Measurements from ENCODE around the gene MZT2B. TPM values are rescaled to one million over a fixed set of nuclear protein-coding genes. Genes with fewer than 3 reads are reported as not detected.

Gene MZT2B
- total and polyA plus RNA-seq, 2 of the 8 experiments (the other 6 are each of a cell fraction or from before 2014, with no cell fraction given) = 90.3 to 151 TPM

GRCh38 chr2:130162968-130163367 lies 19.1 kb upstream of the MZT2B start:
- Histone ChIP-seq H2AK5ac (ENCODE audit: low read depth, low read length) (no peak overlapping the region), H3K27me3 (replicated peaks in 1 of 4; ENCODE audit: control insufficient read depth in 3 of 4, extremely low read depth in 1 of 4, insufficient read depth in 3 of 4, low read length in 3 of 4) (no peaks in the 10 kb centered on the region), H4K5ac (ENCODE audit: insufficient read length, low read depth, low read length) (no peak overlapping the region), H3K56ac (replicated peaks; ENCODE audit: insufficient read length, low read depth, low read length) (no peak overlapping the region), H4K91ac (replicated peaks; ENCODE audit: insufficient read length, low read length) (no peak overlapping the region), H2BK15ac (ENCODE audit: low read length) (no peak overlapping the region), H3K18ac (ENCODE audit: extremely low read depth, low read length) (no peak overlapping the region), H3K27ac (ENCODE audit: low read depth, low read length) (no peak overlapping the region), H3K4me3 (ENCODE audit: extremely low read depth in 1 of 4, insufficient read depth in 2 of 4, low read depth in 3 of 4, low read length in 4 of 4) (no peak overlapping the region), H3K36me3 (ENCODE audit: control insufficient read depth in 2 of 4, insufficient read depth in 4 of 4, low read length in 3 of 4) (peaks cover 6 to 36% (median 23%) of the 10 kb centered on the region in 4 experiments), H2AFZ (ENCODE audit: low read length) (no peak overlapping the region), H3K14ac (ENCODE audit: insufficient read length) (no peak overlapping the region), H3K23me2 (ENCODE audit: low read depth, low read length) (no peaks in the 10 kb centered on the region), H3K4me1 (replicated peaks in 1 of 4; ENCODE audit: control insufficient read depth in 3 of 4, insufficient read depth in 4 of 4, low read length in 3 of 4) (no peaks in the 10 kb centered on the region), H2BK12ac (ENCODE audit: low read depth, low read length) (no peak overlapping the region), H3K79me2 (ENCODE audit: control insufficient read depth in 1 of 2, insufficient read depth in 2 of 2, low read length in 2 of 2) (no peaks in the 10 kb centered on the region), H3K9ac (replicated peaks in 1 of 4; ENCODE audit: extremely low read depth in 1 of 4, low read depth in 3 of 4, low read length in 3 of 4) (no peak overlapping the region), H4K20me1 (replicated peaks in 1 of 2; ENCODE audit: control insufficient read depth in 1 of 2, insufficient read depth in 2 of 2, low read length in 2 of 2) (no peaks in the 10 kb centered on the region), H2BK20ac (ENCODE audit: low read length) (no peak overlapping the region), H3K4me2 (ENCODE audit: insufficient read depth in 1 of 2, low read depth in 2 of 2, low read length in 2 of 2) (no peak overlapping the region), H2BK5ac (ENCODE audit: low read depth, low read length) (no peak overlapping the region), H3K79me1 (ENCODE audit: low read depth, low read length) (no peaks in the 10 kb centered on the region), H2BK120ac (replicated peaks; ENCODE audit: low read depth, low read length) (no peak overlapping the region), H3K4ac (replicated peaks; ENCODE audit: insufficient read length, low read depth, low read length) (no peak overlapping the region), H3K9me3 (ENCODE audit: insufficient read depth in 2 of 2, low read depth in 1 of 2, low read length in 1 of 2) (no peaks in the 10 kb centered on the region), H3K23ac (ENCODE audit: insufficient read length) (no peak overlapping the region), H4K8ac (ENCODE audit: extremely low read depth, insufficient read depth, low read length) (no peak overlapping the region)
- ChIA-PET CTCF (ENCODE audit: partially characterized antibody) (interaction anchor here (1.2 kb wide), 1 partner anchor 18 kb away, joined by 3 read pairs; the partner anchor contains the start of gene SMPD4), POLR2A (ENCODE audit: partially characterized antibody) (no interaction called here)
- no peak for DNase-seq (ENCODE audit: low read depth in 1 of 2, low spot score in 2 of 2)
- 93% methylated on average over 9 of the region's 9 CpGs; no CpG with 5 or more reads in 1 of the 2 experiments for WGBS, 2 experiments (ENCODE audit: extremely low coverage in 1 of 2, insufficient coverage in 1 of 2, insufficient read length in 1 of 2, insufficient replicate concordance in 2 of 2, low coverage in 1 of 2, low lambda C conversion rate in 2 of 2, missing lambda C conversion rate in 1 of 2)
- TF ChIP-seq CHD1 (IDR thresholded peaks at IDR 0.05; ENCODE audit: low read depth, low read length) (no peak), POU5F1 (IDR thresholded peaks at IDR 0.05; ENCODE audit: low read depth, low read length) (no peak), SIN3A (conservative IDR thresholded peaks at IDR 0.05 in 1 of 2, IDR thresholded peaks at IDR 0.05 in 1 of 2; ENCODE audit: low read depth in 1 of 2, low read length in 2 of 2) (no peak), TCF12 (IDR thresholded peaks at IDR 0.05; ENCODE audit: low read depth, low read length) (no peak), BACH1 (IDR thresholded peaks at IDR 0.05; ENCODE audit: low read length) (no peak), ATF2 (IDR thresholded peaks at IDR 0.05; ENCODE audit: low read length) (no peak), SP2 (IDR thresholded peaks at IDR 0.05; ENCODE audit: low read length) (no peak)
- FAIRE-seq = no peak

All from H1 (cell line).